ENCODE data around the gene ARID3C.

ARID3C gene

DNA sequence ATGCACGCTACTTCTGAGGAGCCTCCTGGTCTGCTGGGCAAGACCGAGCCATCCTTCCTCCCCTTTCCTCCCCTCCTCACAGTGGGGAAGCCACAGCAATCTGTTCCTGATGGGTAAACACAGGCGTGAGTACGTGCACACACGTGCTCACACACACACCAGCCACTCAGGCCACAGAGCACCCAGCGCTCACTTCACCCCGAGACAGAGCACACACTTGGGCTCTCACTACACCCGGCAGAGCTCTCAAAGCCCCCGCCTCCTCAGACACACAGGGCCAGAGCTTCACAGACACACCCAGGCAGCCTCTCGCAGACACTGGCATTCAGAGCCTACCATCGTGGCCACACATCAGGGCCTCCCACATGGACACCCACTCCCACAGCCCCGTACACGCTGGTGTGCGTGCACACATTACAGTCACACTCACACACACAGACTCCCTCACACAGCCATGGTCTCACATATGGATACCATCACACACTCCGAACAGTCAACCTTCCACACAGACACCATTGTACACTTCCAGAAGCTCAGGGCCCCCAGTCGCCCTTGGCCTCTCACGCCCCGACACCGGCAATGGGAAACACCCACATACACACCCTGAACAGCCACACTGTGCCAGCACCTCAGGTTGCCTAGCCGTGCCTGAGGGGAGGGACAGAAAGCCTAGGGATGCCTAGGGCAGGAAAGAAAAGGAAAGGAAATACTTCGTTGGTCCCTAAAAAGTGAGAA is 52.8 kb downstream of the ARID3C start:
- DNase-seq = peak; percentile 77

- no peak for DNase-seq
These were observed 53.6 kb downstream of the ARID3C start for GRCh38 chr9:34575241-34575640.

DNA sequence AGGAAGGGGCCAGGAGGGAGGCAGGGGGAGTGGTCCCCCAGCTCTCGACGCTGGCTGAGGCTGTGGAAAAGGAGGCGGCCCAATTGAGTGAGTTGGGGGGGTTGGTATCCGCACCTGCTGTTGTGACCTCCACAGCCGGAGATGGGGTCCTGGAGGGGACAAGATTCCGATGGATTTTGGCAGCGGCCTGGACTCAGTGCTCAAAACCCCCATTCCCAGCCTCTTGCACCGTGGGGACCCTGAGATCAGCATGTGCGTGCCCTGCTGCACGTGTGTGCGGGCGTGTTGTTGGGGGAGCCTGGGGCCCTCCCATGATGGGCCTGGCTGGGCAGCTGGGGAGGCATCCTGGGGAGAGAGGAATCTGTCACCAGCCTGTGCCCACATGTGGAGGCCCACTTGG is 54.3 kb downstream of the ARID3C start:
- DNase-seq = no peak

DNA sequence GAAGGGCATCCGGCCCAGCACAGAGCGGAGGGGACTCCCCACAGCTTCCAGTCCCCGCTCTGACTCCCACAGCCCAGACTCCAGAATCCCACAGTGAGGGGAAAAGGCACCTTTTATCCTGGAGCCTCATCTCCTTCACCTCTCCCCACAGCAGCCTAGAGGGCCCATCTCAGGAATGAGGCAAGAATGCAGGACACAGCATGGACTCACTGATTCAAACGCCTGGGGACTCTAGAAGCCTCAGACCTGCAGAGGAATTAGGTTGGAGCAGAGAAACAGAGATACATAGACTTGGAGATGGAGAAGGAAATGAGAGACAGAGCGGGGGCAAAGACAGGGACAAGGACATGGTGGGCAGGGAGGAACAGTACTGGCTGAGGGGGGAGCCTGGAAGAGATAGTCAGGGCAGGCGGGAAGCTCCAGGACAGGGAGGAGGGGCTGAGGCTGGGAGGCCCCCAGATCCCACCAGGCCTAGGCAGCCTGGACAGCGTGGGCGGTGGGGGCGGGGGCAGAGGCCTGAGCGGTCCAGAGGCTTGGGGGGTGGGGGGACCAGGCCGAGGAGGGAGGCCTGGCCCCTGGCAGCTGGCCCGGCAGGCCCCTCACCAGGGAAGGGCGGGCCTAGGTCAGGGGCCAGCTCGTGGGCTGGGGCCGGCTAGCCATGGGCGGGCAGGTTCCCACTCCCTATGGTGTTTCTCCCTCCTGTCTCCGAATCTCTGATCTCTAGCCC is 55.1 kb downstream of the ARID3C start:
- no peak for DNase-seq

DNA sequence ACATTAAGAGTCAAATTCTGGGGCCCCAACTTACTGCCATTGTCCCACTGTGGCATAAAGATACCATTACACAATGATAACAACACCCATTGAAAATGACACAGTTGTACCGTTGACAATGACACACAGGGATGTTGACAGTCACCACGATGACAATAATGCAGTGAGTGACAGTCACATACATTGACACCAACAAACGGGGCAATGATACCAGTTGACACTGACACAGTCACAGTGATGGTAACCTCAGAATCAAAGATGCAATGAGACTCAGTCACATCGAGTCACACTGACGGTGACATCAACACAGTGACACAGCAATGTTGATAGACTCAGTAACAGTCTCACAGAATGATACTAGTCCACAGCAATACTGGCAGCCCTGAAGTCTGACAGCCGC is 56.2 kb downstream of the ARID3C start:
- DNase-seq = no peak

GRCh38 chr9:34572092-34572491 is 56.8 kb downstream of the ARID3C start:
- no peak for DNase-seq

GRCh38 chr9:34571481-34571810 is 57.4 kb downstream of the ARID3C start:
- DNase-seq = no peak

Measured in eye (tissue), 1 donor.